SK-N-SH (cell line): ENCODE results near the gene KLK12. TPM values are rescaled to one million over a fixed set of nuclear protein-coding genes. Genes with fewer than 3 reads are reported as not detected.

ENCODE experiments used
- CTCF ChIA-PET: fragments of 300-600, 350-600 bp; formaldehyde crosslinking; extraction: SDS; loops from one replicate; lab custom pipeline; 2021; lab: Yijun Ruan, JAX
- POLR2A ChIA-PET: fragments of 350-600 bp; sonication (Branson Sonifier 250); formaldehyde crosslinking; extraction: SDS; loops from one replicate; lab custom pipeline; 2020; ENCODE audit warnings: antibody characterized with exemption, inconsistent platforms; lab: Yijun Ruan, JAX
- DNase-seq: peaks from one replicate; pipeline ENCODE4 v3.0.0; 2012
- H2AFZ ChIP-seq: fragments of 200-600 bp; sonication (generic); 2 replicates; pipeline ENCODE4 v1.8.1; 2016; ENCODE audit warnings: antibody characterized with exemption, mild to moderate bottlenecking, low read depth
- H3F3A ChIP-seq: fragments of 200-600 bp; sonication (generic); replicated peaks from 2 replicates; pipeline ENCODE3; 2016; ENCODE audit warnings: antibody characterized with exemption, mild to moderate bottlenecking; ENCODE audit not compliant: insufficient read depth
- H3K27ac ChIP-seq, 2 experiments: fragments of 200-500 bp in 1 of 2; fragments of 200-600 bp in 1 of 2; sonication (Bioruptor generic) in 1 of 2; sonication (generic), shearing (Covaris generic) in 1 of 2; 2 replicates each; pipeline versions ENCODE4 v1.5.1 to v1.6.1; 2014 to 2016; ENCODE audit warnings: low read depth in 2 of 2, inconsistent platforms in 1 of 2, low read length in 1 of 2, mild to moderate bottlenecking in 1 of 2, mixed read lengths in 1 of 2
- H3K27me3 ChIP-seq: fragments of 200-600 bp; sonication (generic), shearing (Covaris generic); 2 replicates; pipeline ENCODE4 v1.6.1; 2016; ENCODE audit warnings: mixed run types; ENCODE audit not compliant: insufficient read depth
- H3K36me3 ChIP-seq, 2 experiments: fragments of 200-500 bp in 1 of 2; fragments of 200-600 bp in 1 of 2; sonication (Bioruptor generic) in 1 of 2; sonication (generic) in 1 of 2; replicated peaks in 1 of 2; 2 replicates each; pipeline versions ENCODE3 to v1.5.1; 2014 to 2016; ENCODE audit warnings: low read length in 1 of 2, mild to moderate bottlenecking in 1 of 2; ENCODE audit not compliant: insufficient read depth in 2 of 2, control insufficient read depth in 1 of 2
- H3K4me1 ChIP-seq, 2 experiments: fragments of 200-500 bp in 1 of 2; fragments of 200-600 bp in 1 of 2; sonication (Bioruptor generic) in 1 of 2; sonication (generic), shearing (Covaris generic) in 1 of 2; 2 replicates each; pipeline versions ENCODE4 v1.5.1 to v1.6.1; 2014 to 2016; ENCODE audit warnings: low read depth in 1 of 2, low read length in 1 of 2, mixed run types in 1 of 2; ENCODE audit not compliant: insufficient read depth in 2 of 2, control insufficient read depth in 1 of 2
- H3K4me2 ChIP-seq: fragments of 200-600 bp; sonication (generic), shearing (Covaris generic); 2 replicates; pipeline ENCODE4 v1.6.1; 2017; ENCODE audit warnings: mixed run types
- H3K4me3 ChIP-seq, 2 experiments: fragments of 200-500 bp in 1 of 2; fragments of 200-600 bp in 1 of 2; sonication (Bioruptor generic) in 1 of 2; sonication (generic), shearing (Covaris generic) in 1 of 2; 2 replicates each; pipeline versions ENCODE4 v1.5.1 to v1.8.1; 2014 to 2016; ENCODE audit warnings: low read depth in 2 of 2, inconsistent platforms in 1 of 2, low read length in 1 of 2, mild to moderate bottlenecking in 1 of 2, mixed read lengths in 1 of 2, moderate library complexity in 1 of 2
- H3K79me2 ChIP-seq: fragments of 200-600 bp; sonication (generic); 2 replicates; pipeline ENCODE4 v1.8.1; 2017; ENCODE audit warnings: mild to moderate bottlenecking; ENCODE audit not compliant: insufficient read depth
- H3K9ac ChIP-seq: fragments of 200-600 bp; sonication (generic); 2 replicates; pipeline ENCODE4 v1.6.1; 2017; ENCODE audit warnings: mixed run types
- H3K9me2 ChIP-seq: fragments of 200-600 bp; sonication (generic); 2 replicates; pipeline ENCODE4 v1.6.1; 2017; ENCODE audit warnings: mixed run types
- H3K9me3 ChIP-seq: fragments of 200-600 bp; sonication (generic); 2 replicates; pipeline ENCODE4 v1.6.1; 2017; ENCODE audit warnings: mixed run types, mild to moderate bottlenecking, moderate library complexity
- H4K20me1 ChIP-seq: fragments of 200-600 bp; sonication (generic); 2 replicates; pipeline ENCODE4 v1.6.1; 2017; ENCODE audit warnings: mild to moderate bottlenecking, mixed run types; ENCODE audit not compliant: insufficient read depth
- CHD2 ChIP-seq: fragments of 150-350 bp; IDR thresholded peaks from 2 replicates; pipeline ENCODE4 v1.6.1; 2018; ENCODE audit warnings: low read length; ENCODE audit not compliant: partially characterized antibody
- CTCF ChIP-seq: fragments of 200-600 bp; sonication (generic); IDR thresholded peaks from 2 replicates; pipeline ENCODE4 v1.6.1; 2017; ENCODE audit warnings: antibody characterized with exemption, mild to moderate bottlenecking, moderate library complexity
- ELF1 ChIP-seq: IDR thresholded peaks from 2 replicates; pipeline ENCODE4 v1.4.0; 2012
- EP300 ChIP-seq, 2 experiments: IDR thresholded peaks; 2 replicates each; pipeline versions ENCODE4 v1.4.0 to v1.6.1; 2012; ENCODE audit warnings: borderline replicate concordance in 1 of 2, low read depth in 1 of 2, low read length in 1 of 2
- EZH2phosphoT487 ChIP-seq: fragments of 200-600 bp; sonication (generic); IDR thresholded peaks from 2 replicates; pipeline ENCODE4 v1.6.1; 2017; ENCODE audit warnings: low read depth, mixed run types, mild to moderate bottlenecking, antibody characterized with exemption, moderate library complexity, borderline replicate concordance
- FOXM1 ChIP-seq: IDR thresholded peaks from 2 replicates; pipeline ENCODE4 v1.4.0; 2012; ENCODE audit warnings: low read depth, mild to moderate bottlenecking
- GABPA ChIP-seq: IDR thresholded peaks from 2 replicates; pipeline ENCODE4 v1.4.0; 2012; ENCODE audit warnings: low read depth, mild to moderate bottlenecking
- GATA2 ChIP-seq: sonication (generic); formaldehyde crosslinking; IDR thresholded peaks from 2 replicates; pipeline ENCODE4 v1.5.0; 2020; ENCODE audit warnings: mild to moderate bottlenecking, missing genetic modification reagents
- JUND ChIP-seq: IDR thresholded peaks from 2 replicates; pipeline ENCODE4 v1.4.0; 2012
- MEF2A ChIP-seq: IDR thresholded peaks from 2 replicates; pipeline ENCODE4 v1.4.0; 2012; ENCODE audit warnings: low read depth, borderline replicate concordance
- MXI1 ChIP-seq: IDR thresholded peaks from 2 replicates; pipeline ENCODE4 v1.6.1; 2012; ENCODE audit warnings: mild to moderate bottlenecking, low read depth, low read length, improper control_type of control experiment
- NRF1 ChIP-seq: IDR thresholded peaks from 2 replicates; pipeline ENCODE4 v1.6.1; 2012; ENCODE audit warnings: low read depth, mild to moderate bottlenecking, low read length
- RCOR1 ChIP-seq: fragments of 150-350 bp; IDR thresholded peaks from 2 replicates; pipeline ENCODE4 v1.6.1; 2017; ENCODE audit warnings: antibody characterized with exemption, low read length
- REST ChIP-seq: IDR thresholded peaks from 2 replicates; pipeline ENCODE4 v1.6.1; 2012; ENCODE audit warnings: mild to moderate bottlenecking, low read depth, low read length, moderate library complexity
- RXRA ChIP-seq: IDR thresholded peaks from 2 replicates; pipeline ENCODE4 v1.4.0; 2012; ENCODE audit warnings: low read depth, mild to moderate bottlenecking, borderline replicate concordance
- SIN3A ChIP-seq: IDR thresholded peaks from 2 replicates; pipeline ENCODE4 v1.6.1; 2012; ENCODE audit warnings: low read depth, mild to moderate bottlenecking, low read length, moderate library complexity, borderline replicate concordance
- TCF12 ChIP-seq: IDR thresholded peaks from 2 replicates; pipeline ENCODE4 v1.4.0; 2012
- USF1 ChIP-seq: IDR thresholded peaks from 2 replicates; pipeline ENCODE4 v1.4.0; 2012; ENCODE audit warnings: low read depth, borderline replicate concordance
- YY1 ChIP-seq: IDR thresholded peaks from 2 replicates; pipeline ENCODE4 v1.4.0; 2012; ENCODE audit warnings: low read depth, mild to moderate bottlenecking
- WGBS: methylation state at CpG from one replicate; pipeline ENCODE4 v1.1.6; 2017; ENCODE audit warnings: low lambda C conversion rate; 5-methylcytosine and 5-hydroxymethylcytosine counted together
- polyA plus RNA-seq, 3 experiments: library from polyadenylated mRNA; depleted of rRNA; stranded (reverse); fragments of >200 nt; gene quantifications; 2 replicates each; pipeline ENCODE4 v1.2.3, GENCODE V29; 2012

Gene KLK12
- polyA plus RNA-seq, 1 of the 3 experiments (the other 2 are of a cell fraction) = not detected

- Histone ChIP-seq H3K27ac (no peak overlapping the region), H3K4me3 (no peak overlapping the region), H3K9me2 (no peaks in the 10 kb centered on the region)
- DNase-seq = no peak
- POLR2A ChIA-PET = no interaction called here
- TF ChIP-seq EZH2phosphoT487 = no peak
- TF ChIP-seq CHD2 = no peak
- TF ChIP-seq TCF12 = no peak
- no peak for TF ChIP-seq NRF1
- TF ChIP-seq JUND = no peak
- no peak for TF ChIP-seq FOXM1
- no peak for TF ChIP-seq RCOR1
- TF ChIP-seq MEF2A = no peak
- no peak for TF ChIP-seq ELF1
- TF ChIP-seq GABPA = no peak
- no peak for TF ChIP-seq MXI1
- no peak for TF ChIP-seq EP300 (IDR thresholded peaks at IDR 0.05; ENCODE audit: borderline replicate concordance in 1 of 2, low read depth in 1 of 2, low read length in 1 of 2)
- TF ChIP-seq USF1 = no peak
- no peak for TF ChIP-seq CTCF
- no peak for TF ChIP-seq GATA2 (CRISPR knock-in tag)
- TF ChIP-seq, all 33 proteins: peak for 0
- H3K79me2 ChIP-seq = no peaks in the 10 kb centered on the region
- no peaks in the 10 kb centered on the region for H3K36me3 ChIP-seq
- H3K9me3 ChIP-seq = no peaks in the 10 kb centered on the region
- H2AFZ ChIP-seq = no peak overlapping the region
- H3K4me1 ChIP-seq = no peaks in the 10 kb centered on the region
- CTCF ChIA-PET = interaction anchor here (0.7 to 1.9 kb wide), 3 partner anchors 9 to 72 kb away, joined by 3 to 7 read pairs (median 6); no protein-coding TSS in a partner anchor
- H3K4me2 ChIP-seq = no peak overlapping the region
- 6% methylated on average over 14 of the region's 14 CpGs for WGBS
- no peaks in the 10 kb centered on the region for H4K20me1 ChIP-seq
- peaks cover 93% of the 10 kb centered on the region for H3K27me3 ChIP-seq
- no peaks in the 10 kb centered on the region for H3F3A ChIP-seq
- no peak overlapping the region for H3K9ac ChIP-seq
Observed at GRCh38 chr19:51022526-51022925, 12.3 kb downstream of the KLK12 start.

- no peak overlapping the region for H2AFZ ChIP-seq
- WGBS = 8% methylated on average over 6 of the region's 7 CpGs
- CTCF ChIA-PET = interaction anchor here (0.6 to 2.1 kb wide), 21 partner anchors 8 to 640 kb away, joined by 3 to 11 read pairs (median 4); partner anchors contain the start of gene KLK12
- H3K4me1 ChIP-seq = no peaks in the 10 kb centered on the region
- H3F3A ChIP-seq = no peaks in the 10 kb centered on the region
- H3K36me3 ChIP-seq = no peaks in the 10 kb centered on the region
- no peaks in the 10 kb centered on the region for H4K20me1 ChIP-seq
- H3K9me3 ChIP-seq = no peaks in the 10 kb centered on the region
- no peaks in the 10 kb centered on the region for H3K9me2 ChIP-seq
- POLR2A ChIA-PET = no interaction called here
- H3K9ac ChIP-seq = no peak overlapping the region
- no peak overlapping the region for H3K27ac ChIP-seq
- peak; percentile 54 for DNase-seq
- H3K27me3 ChIP-seq = peaks cover 90% of the 10 kb centered on the region
- H3K79me2 ChIP-seq = no peaks in the 10 kb centered on the region
- no peak overlapping the region for H3K4me2 ChIP-seq
- H3K4me3 ChIP-seq = no peak overlapping the region; a peak in 1 of 4 replicates
- no peak for TF ChIP-seq RXRA
- no peak for TF ChIP-seq SIN3A
- TF ChIP-seq FOXM1 = no peak
- TF ChIP-seq YY1 = no peak
- no peak for TF ChIP-seq GATA2 (CRISPR knock-in tag)
- TF ChIP-seq REST = no peak
- TF ChIP-seq CTCF = peak; percentile 78
- TF ChIP-seq JUND = no peak
Observed at GRCh38 chr19:51020988-51021651, 13.7 kb downstream of the KLK12 start.
